IgD-negative memory B cell (primary cell): ENCODE measurements around the gene KDM6B. TPM values are rescaled to one million over a fixed set of nuclear protein-coding genes. Genes with fewer than 3 reads are reported as not detected.

Source experiments
- polyA plus RNA-seq: library from polyadenylated mRNA; unstranded; fragments of 300-500 nt; fragmentation: Illumina TruSeq; gene quantifications from one replicate; pipeline ENCODE4 v1.2.3, GENCODE V29; 2021

Gene KDM6B
- polyA plus RNA-seq, 1 donor from 2014 or later: 1.9 TPM

Other genes with a start within 250 kb of the KDM6B start
- gene SOX15, start 244.1 kb upstream of the KDM6B start, polyA plus RNA-seq: not detected
- gene FXR2, start 219.3 kb upstream of the KDM6B start, polyA plus RNA-seq: 20.0 TPM
- gene SAT2, start 206.4 kb upstream of the KDM6B start, polyA plus RNA-seq: 37.7 TPM
- not detected for gene SHBG, start 204.1 kb upstream of the KDM6B start, polyA plus RNA-seq
- not detected for gene ATP1B2, start 183.3 kb upstream of the KDM6B start, polyA plus RNA-seq
- 55.0 TPM for gene TP53, start 146.7 kb upstream of the KDM6B start, polyA plus RNA-seq
- gene WRAP53, start 145.7 kb upstream of the KDM6B start, polyA plus RNA-seq: 15.3 TPM
- gene EFNB3, start 129.0 kb upstream of the KDM6B start, polyA plus RNA-seq: not detected
- gene DNAH2, start 116.5 kb upstream of the KDM6B start, polyA plus RNA-seq: not detected
- not detected for gene TMEM88, start 20.8 kb downstream of the KDM6B start, polyA plus RNA-seq
- 170 TPM for gene NAA38, start 23.3 kb downstream of the KDM6B start, polyA plus RNA-seq
- gene CYB5D1, start 23.8 kb downstream of the KDM6B start, polyA plus RNA-seq: 8.0 TPM
- 2.4 TPM for gene CHD3, start 54.6 kb downstream of the KDM6B start, polyA plus RNA-seq
- 3.1 TPM for gene RNF227, start 82.1 kb downstream of the KDM6B start, polyA plus RNA-seq
- 0.51 TPM for gene KCNAB3, start 95.6 kb downstream of the KDM6B start, polyA plus RNA-seq
- gene TRAPPC1, start 97.7 kb downstream of the KDM6B start, polyA plus RNA-seq: 220 TPM
- gene CNTROB, start 98.0 kb downstream of the KDM6B start, polyA plus RNA-seq: 11.0 TPM
- 0.18 TPM for gene GUCY2D, start 168.4 kb downstream of the KDM6B start, polyA plus RNA-seq
- not detected for gene ALOX15B, start 204.8 kb downstream of the KDM6B start, polyA plus RNA-seq